Gastrocnemius medialis (tissue), 4 donors: Measurements from ENCODE around the gene IQGAP2.

Source experiments
- CTCF ChIP-seq, 5 experiments: fragments of 450-650 bp in 3 of 5; fragments of 200-600 bp in 2 of 5; sonication (generic) in 2 of 5; IDR thresholded peaks in 4 of 5; conservative IDR thresholded peaks in 1 of 5; 1 replicate in 4 of 5; 2 replicates in 1 of 5; pipeline ENCODE4 v1.5.1; 2016 to 2019; ENCODE audit warnings: antibody characterized with exemption in 5 of 5, mild to moderate bottlenecking in 3 of 5, moderate library complexity in 3 of 5
- POLR2A ChIP-seq, 2 donors: fragments of 450-650 bp; IDR thresholded peaks; one replicate each; pipeline ENCODE4 v1.6.1; 2017; ENCODE audit warnings: antibody characterized with exemption in 2 of 2, mild to moderate bottlenecking in 2 of 2, moderate library complexity in 2 of 2

- no peak for TF ChIP-seq CTCF (IDR thresholded peaks at IDR 0.05 in 4 of 5, conservative IDR thresholded peaks at IDR 0.05 in 1 of 5)
- TF ChIP-seq POLR2A (IDR thresholded peaks at IDR 0.05): no peak
Measured at GRCh38 chr5:76473661-76474060, 70.6 kb downstream of the IQGAP2 start.
